GM12892 (cell line): ENCODE measurements around the gene NR0B2.
A peak's percentile ranks its signal among the peaks of the same experiment; 100 is the strongest.

Source experiments
- DNase-seq: peaks from one replicate; pipeline ENCODE4 v3.0.0; 2011; ENCODE audit not compliant: insufficient read length
- FAIRE-seq: peaks from 2 replicates; lab custom pipeline; 2011; peaks lifted over from hg19 to GRCh38; lab: Jason Lieb, UNC
- POLR2A ChIP-seq: IDR thresholded peaks from 2 replicates; pipeline ENCODE4 v1.6.1; 2011; ENCODE audit warnings: low read depth, low read length, control low read depth
- POLR2AphosphoS5 ChIP-seq: IDR thresholded peaks from 2 replicates; pipeline ENCODE4 v1.6.1; 2011; ENCODE audit warnings: low read depth, low read length, control low read depth
- TAF1 ChIP-seq: IDR thresholded peaks from 2 replicates; pipeline ENCODE4 v1.6.1; 2011; ENCODE audit warnings: low read depth, mild to moderate bottlenecking, control low read depth, low read length, borderline replicate concordance

The NR0B2 gene

GRCh38 chr1:26932531-26932930 lies 18.8 kb upstream of the NR0B2 start:
- no peak for TF ChIP-seq POLR2AphosphoS5
- no peak for TF ChIP-seq TAF1
- TF ChIP-seq POLR2A: no peak
- DNase-seq (no peak), FAIRE-seq (peak; percentile 40)

- no peak for DNase-seq
Observed at GRCh38 chr1:26923711-26924110, 9.9 kb upstream of the NR0B2 start.

GRCh38 chr1:26922901-26923300 lies 9.1 kb upstream of the NR0B2 start:
- DNase-seq: no peak
- TF ChIP-seq POLR2A: no peak
- no peak for TF ChIP-seq POLR2AphosphoS5
- no peak for TF ChIP-seq TAF1
- FAIRE-seq: no peak

More at GRCh38 chr1:26923711-26924110, 9.9 kb upstream of the NR0B2 start:
- TF ChIP-seq POLR2AphosphoS5: no peak
- no peak for TF ChIP-seq TAF1
- no peak for TF ChIP-seq POLR2A
- FAIRE-seq: no peak

GRCh38 chr1:26922431-26922729 lies 8.6 kb upstream of the NR0B2 start:
- no peak for FAIRE-seq
- no peak for DNase-seq
- TF ChIP-seq TAF1 (no peak), POLR2AphosphoS5 (no peak), POLR2A (no peak)

- DNase-seq (peak; percentile 93), FAIRE-seq (peak; percentile 100)
- peak; percentile 53; the same call in 1 of the 2 replicates for TF ChIP-seq TAF1
- TF ChIP-seq POLR2AphosphoS5: peak; percentile 92
- TF ChIP-seq POLR2A: peak; percentile 95
Observed at GRCh38 chr1:26921540-26922430, 8.0 kb upstream of the NR0B2 start, which contains the start of gene NUDC. TSS of gene NUDC (plus strand) at chr1:26921743. CDS start at chr1:26921849, 106 bp downstream.

GRCh38 chr1:26921126-26921539 lies 7.4 kb upstream of the NR0B2 start:
- no peak for DNase-seq
- TF ChIP-seq POLR2A: no peak
- no peak for TF ChIP-seq TAF1
- no peak for TF ChIP-seq POLR2AphosphoS5
- FAIRE-seq: no peak

- DNase-seq: no peak
- no peak for FAIRE-seq
- TF ChIP-seq POLR2AphosphoS5: no peak
- no peak for TF ChIP-seq POLR2A
- no peak for TF ChIP-seq TAF1
Observed at GRCh38 chr1:26915204-26915842, 1.5 kb upstream of the NR0B2 start.

GRCh38 chr1:26913389-26913753 lies 404 bp downstream of the NR0B2 start:
- no peak for DNase-seq
- no peak for TF ChIP-seq TAF1
- TF ChIP-seq POLR2A: no peak
- FAIRE-seq: no peak

- TF ChIP-seq POLR2A: no peak
- TF ChIP-seq TAF1: no peak
- TF ChIP-seq POLR2AphosphoS5: no peak
Observed at GRCh38 chr1:26912147-26912490, 1.7 kb downstream of the NR0B2 start.

GRCh38 chr1:26911399-26912146 lies 2.2 kb downstream of the NR0B2 start:
- DNase-seq (no peak), FAIRE-seq (no peak)
- no peak for TF ChIP-seq TAF1
- TF ChIP-seq POLR2AphosphoS5: no peak
- TF ChIP-seq POLR2A: no peak

More at GRCh38 chr1:26912147-26912490, 1.7 kb downstream of the NR0B2 start:
- no peak for FAIRE-seq
- DNase-seq: no peak

GRCh38 chr1:26910343-26911160 lies 3.2 kb downstream of the NR0B2 start:
- TF ChIP-seq POLR2A (no peak), TAF1 (no peak), POLR2AphosphoS5 (no peak)
- FAIRE-seq (no peak), DNase-seq (no peak)
